SK-N-MC (cell line): ENCODE results near the gene UNKL.

Experiments used
- EZH2 ChIP-seq: fragments of 200-600 bp; sonication (generic); IDR thresholded peaks from one replicate; pipeline ENCODE4 v1.6.1; 2017; ENCODE audit warnings: antibody characterized with exemption
- POLR2AphosphoS5 ChIP-seq: IDR thresholded peaks from 2 replicates; pipeline ENCODE4 v1.6.1; 2012; ENCODE audit warnings: mild to moderate bottlenecking, low read depth, low read length, borderline replicate concordance

- TF ChIP-seq EZH2 (no peak), POLR2AphosphoS5 (no peak)
These were observed 79.8 kb downstream of the UNKL start for GRCh38 chr16:1334739-1335138.
